GM20000 (cell line): ENCODE data around the gene TTC7B.

Experiments used
- DNase-seq: peaks from one replicate; pipeline ENCODE4 v3.0.0; 2012; ENCODE audit warnings: low spot score
- CTCF ChIP-seq: IDR thresholded peaks from 2 replicates; pipeline ENCODE4 v1.5.1; 2012; ENCODE audit warnings: mild to moderate bottlenecking, control low read depth; ENCODE audit errors: extremely low read depth, missing control alignments

TTC7B gene

GRCh38 chr14:90611936-90612335 is 204.3 kb downstream of the TTC7B start:
- no peak for DNase-seq
- TF ChIP-seq CTCF: no peak

GRCh38 chr14:90611501-90611900 is 204.7 kb downstream of the TTC7B start:
- no peak for TF ChIP-seq CTCF
- no peak for DNase-seq

GRCh38 chr14:90610346-90611040 is 205.7 kb downstream of the TTC7B start:
- no peak for DNase-seq
- no peak for TF ChIP-seq CTCF

GRCh38 chr14:90609376-90609775 is 206.9 kb downstream of the TTC7B start:
- no peak for TF ChIP-seq CTCF
- DNase-seq: no peak

GRCh38 chr14:90608929-90609341 is 207.3 kb downstream of the TTC7B start:
- DNase-seq: peak; percentile 60
- no peak for TF ChIP-seq CTCF

- DNase-seq: no peak
These were observed 207.9 kb downstream of the TTC7B start for GRCh38 chr14:90608281-90608680.

GRCh38 chr14:90607141-90607540 is 209.1 kb downstream of the TTC7B start:
- no peak for DNase-seq
- no peak for TF ChIP-seq CTCF

More at GRCh38 chr14:90608281-90608680, 207.9 kb downstream of the TTC7B start:
- no peak for TF ChIP-seq CTCF
